Uterus (tissue), 2 donors: Measurements from ENCODE around the gene LCN10.

Experiments used
- POLR2A ChIP-seq, 2 donors: fragments of 450-650 bp; IDR thresholded peaks; one replicate each; pipeline ENCODE4 v1.6.1; 2016; ENCODE audit warnings: antibody characterized with exemption in 2 of 2, mild to moderate bottlenecking in 1 of 2, moderate library complexity in 1 of 2
- TF ChIP-seq, protein P1 (sequence below), 4 experiments: fragments of 200-600 bp in 2 of 4; fragments of 450-650 bp in 2 of 4; sonication (generic) in 2 of 4; IDR thresholded peaks; one replicate each; pipeline ENCODE4 v1.5.1; 2016 to 2019; ENCODE audit warnings: antibody characterized with exemption in 4 of 4, mild to moderate bottlenecking in 2 of 4, moderate library complexity in 1 of 4

GRCh38 chr9:136726118-136726517 is 16.6 kb downstream of the LCN10 start:
- TF ChIP-seq, protein P1, sequence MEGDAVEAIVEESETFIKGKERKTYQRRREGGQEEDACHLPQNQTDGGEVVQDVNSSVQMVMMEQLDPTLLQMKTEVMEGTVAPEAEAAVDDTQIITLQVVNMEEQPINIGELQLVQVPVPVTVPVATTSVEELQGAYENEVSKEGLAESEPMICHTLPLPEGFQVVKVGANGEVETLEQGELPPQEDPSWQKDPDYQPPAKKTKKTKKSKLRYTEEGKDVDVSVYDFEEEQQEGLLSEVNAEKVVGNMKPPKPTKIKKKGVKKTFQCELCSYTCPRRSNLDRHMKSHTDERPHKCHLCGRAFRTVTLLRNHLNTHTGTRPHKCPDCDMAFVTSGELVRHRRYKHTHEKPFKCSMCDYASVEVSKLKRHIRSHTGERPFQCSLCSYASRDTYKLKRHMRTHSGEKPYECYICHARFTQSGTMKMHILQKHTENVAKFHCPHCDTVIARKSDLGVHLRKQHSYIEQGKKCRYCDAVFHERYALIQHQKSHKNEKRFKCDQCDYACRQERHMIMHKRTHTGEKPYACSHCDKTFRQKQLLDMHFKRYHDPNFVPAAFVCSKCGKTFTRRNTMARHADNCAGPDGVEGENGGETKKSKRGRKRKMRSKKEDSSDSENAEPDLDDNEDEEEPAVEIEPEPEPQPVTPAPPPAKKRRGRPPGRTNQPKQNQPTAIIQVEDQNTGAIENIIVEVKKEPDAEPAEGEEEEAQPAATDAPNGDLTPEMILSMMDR (IDR thresholded peaks at IDR 0.05), result no peak
- TF ChIP-seq POLR2A (IDR thresholded peaks at IDR 0.05), result no peak
